Sigmoid colon (tissue), 4 donors: ENCODE results near the gene RAB36.

Experiments
- EP300 ChIP-seq, 4 donors: sonication (generic); formaldehyde crosslinking; IDR thresholded peaks; one replicate each; pipeline ENCODE4 v1.6.1; 2017; ENCODE audit warnings: antibody characterized with exemption in 4 of 4
- POLR2A ChIP-seq, 2 donors: fragments of 450-650 bp; IDR thresholded peaks; one replicate each; pipeline ENCODE4 v1.6.1; 2016; ENCODE audit warnings: antibody characterized with exemption in 2 of 2, mild to moderate bottlenecking in 2 of 2, moderate library complexity in 2 of 2
- TF ChIP-seq, protein P1 (sequence below), 4 experiments: fragments of 450-650 bp in 3 of 4; fragments of 200-600 bp in 1 of 4; IDR thresholded peaks; one replicate each; pipeline ENCODE4 v1.5.1; 2016 to 2019; ENCODE audit warnings: antibody characterized with exemption in 4 of 4, mild to moderate bottlenecking in 3 of 4, moderate library complexity in 2 of 4

DNA sequence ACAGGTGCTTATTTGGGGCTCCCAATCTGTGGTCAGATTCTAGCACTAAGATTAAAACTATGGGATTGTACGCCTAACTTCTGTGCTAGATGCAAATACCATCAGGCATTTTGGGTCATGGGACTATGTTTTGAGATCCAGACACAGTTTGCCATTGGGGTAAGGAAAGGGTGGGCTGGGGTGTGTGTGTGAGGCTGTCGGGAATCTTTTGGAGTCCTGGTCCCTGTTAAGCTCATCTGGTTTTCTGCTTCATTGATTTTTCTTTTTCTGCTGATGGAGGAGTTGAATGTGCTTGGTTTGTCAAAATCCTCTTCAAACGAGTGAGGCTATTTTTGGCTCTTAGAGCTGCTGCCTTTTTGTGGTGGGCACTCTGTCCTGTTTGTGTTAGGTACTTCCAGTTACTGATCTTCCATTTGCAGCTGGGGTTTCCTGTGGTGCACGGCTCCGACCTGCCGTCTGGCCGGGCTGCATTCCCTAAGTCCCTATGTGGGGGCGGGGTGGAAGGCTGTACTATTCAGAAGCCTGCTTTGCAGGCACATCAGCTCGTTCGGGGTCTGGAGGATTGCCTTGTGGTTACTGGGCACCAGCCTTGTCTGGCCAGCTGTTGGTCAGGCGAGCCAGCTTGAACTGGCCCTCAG is 37.9 kb downstream of the RAB36 start:
- TF ChIP-seq, protein P1, sequence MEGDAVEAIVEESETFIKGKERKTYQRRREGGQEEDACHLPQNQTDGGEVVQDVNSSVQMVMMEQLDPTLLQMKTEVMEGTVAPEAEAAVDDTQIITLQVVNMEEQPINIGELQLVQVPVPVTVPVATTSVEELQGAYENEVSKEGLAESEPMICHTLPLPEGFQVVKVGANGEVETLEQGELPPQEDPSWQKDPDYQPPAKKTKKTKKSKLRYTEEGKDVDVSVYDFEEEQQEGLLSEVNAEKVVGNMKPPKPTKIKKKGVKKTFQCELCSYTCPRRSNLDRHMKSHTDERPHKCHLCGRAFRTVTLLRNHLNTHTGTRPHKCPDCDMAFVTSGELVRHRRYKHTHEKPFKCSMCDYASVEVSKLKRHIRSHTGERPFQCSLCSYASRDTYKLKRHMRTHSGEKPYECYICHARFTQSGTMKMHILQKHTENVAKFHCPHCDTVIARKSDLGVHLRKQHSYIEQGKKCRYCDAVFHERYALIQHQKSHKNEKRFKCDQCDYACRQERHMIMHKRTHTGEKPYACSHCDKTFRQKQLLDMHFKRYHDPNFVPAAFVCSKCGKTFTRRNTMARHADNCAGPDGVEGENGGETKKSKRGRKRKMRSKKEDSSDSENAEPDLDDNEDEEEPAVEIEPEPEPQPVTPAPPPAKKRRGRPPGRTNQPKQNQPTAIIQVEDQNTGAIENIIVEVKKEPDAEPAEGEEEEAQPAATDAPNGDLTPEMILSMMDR (IDR thresholded peaks at IDR 0.05), result no peak
- TF ChIP-seq POLR2A (IDR thresholded peaks at IDR 0.05), result no peak
- TF ChIP-seq EP300 (IDR thresholded peaks at IDR 0.05), result no peak
